DMS153 (cell line): Measurements from ENCODE around the gene SH2D3A.
"Not testable (repeated sequence)": the region's sequence is repeated elsewhere in the genome, so short reads cannot be mapped to it uniquely, and the experiment has no call there.

Source experiments
- DNase-seq: peaks from one replicate; lab custom pipeline; 2025; lab: John Stamatoyannopoulos, UW

Gene SH2D3A

DNA sequence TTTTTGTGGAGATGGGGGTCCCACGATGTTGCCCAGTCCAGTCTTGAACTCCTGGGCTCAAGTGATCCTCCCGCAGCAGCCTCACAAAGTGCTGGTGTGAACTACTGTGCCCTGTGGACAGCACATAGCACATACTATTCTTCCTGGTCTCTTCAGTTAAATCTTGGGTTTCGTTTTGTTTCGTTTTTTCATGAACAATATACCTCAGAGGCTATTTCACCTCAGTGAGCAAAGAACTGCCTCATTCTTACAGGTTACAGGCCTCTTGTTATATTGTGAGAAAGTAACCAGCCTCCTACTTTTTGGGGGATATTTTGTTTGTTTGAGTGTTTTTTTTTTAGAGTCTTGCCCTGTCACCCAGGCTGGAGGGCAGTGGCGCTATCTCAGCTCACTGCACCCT lies 45.5 kb downstream of the SH2D3A start:
- DNase-seq, result no peak

DNA sequence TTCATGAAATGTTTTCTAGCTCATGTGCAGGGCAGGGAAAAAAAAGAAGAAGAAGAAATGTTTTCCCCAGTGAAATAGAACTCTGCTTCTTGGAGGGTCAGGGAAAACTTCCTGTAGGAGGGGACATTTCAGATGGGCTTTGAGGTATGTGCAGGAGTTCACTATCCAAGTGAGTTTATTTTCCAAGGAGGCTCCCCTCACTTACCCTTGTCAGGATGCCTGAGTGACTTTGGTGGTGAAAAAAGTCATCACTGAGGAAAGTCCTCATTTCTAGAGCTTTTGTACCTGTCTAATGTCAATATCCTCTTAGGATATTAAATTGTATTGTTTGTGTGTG lies 46.1 kb downstream of the SH2D3A start:
- DNase-seq, result no peak

DNA sequence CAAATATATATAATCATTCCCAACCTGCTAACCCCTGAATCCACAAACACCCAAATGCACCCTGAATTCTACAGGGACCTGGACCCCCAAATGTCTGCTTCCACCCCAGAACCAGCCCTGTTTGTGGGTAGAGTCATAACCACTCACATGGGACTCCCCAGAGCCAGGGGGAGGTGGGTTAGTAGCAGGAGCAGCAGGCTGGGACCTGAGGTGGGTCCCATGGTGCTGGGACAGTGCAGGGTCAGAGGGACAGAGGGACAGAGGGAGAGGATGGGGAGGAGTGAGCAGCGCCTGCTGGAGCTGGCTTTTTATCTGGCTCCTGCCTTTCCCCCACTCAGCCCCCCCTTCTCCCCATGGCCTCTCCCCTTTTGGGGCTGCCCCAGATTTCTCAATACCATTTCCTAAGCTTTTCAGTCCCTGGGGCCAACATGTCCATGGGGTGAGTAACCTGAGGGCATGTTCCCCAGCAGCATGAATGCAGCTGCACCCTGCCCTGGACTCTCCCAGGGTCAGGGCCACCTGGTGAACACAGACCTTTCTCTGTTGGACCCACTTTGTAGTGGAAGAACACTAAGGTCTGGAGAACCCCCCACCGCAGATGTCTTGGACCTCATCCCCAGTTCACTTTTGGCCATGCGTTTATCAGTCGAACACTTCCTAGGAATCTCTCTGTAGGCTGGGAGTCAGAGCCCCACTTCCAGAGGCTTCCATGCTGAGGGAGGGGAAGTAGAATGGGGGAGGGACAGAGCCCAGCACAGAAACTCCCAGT lies 46.7 kb downstream of the SH2D3A start, which contains the start of gene C3:
Gene C3, minus strand, starts transcription at position 282 of the 769 bp plus-strand sequence. Its CDS starts 61 bp downstream, at position 221.
- DNase-seq, result no peak

DNA sequence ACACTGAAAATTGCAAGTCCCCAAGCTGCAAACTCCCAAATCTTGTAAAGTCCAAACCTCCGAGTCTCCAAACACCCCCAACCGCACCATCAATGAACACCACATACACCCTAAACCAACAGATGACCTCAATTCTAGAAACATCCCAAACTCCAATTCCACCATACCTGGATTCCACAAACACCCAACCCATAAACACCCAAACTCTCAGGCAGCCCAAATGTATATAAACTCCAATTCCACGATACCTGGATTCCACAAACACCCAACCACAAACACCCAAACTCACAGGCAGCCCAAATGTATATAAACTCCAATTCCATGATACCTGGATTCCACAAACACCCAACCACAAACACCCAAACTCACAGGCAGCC lies 47.3 kb downstream of the SH2D3A start:
- DNase-seq, result no peak

DNA sequence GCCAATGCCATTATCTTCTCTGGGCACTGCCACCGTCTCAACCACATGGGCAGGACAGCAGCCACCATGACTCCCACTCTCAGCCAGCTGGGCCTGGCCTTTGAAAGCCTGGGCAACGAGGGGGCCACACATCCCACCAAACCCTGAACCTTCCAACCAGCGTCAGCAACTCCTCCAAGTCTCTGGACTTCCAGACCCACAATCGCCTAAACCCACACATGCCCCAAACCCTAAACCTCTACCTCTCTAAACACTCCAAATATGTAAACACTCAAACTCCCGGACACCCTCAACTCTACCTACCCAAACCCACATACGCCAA lies 47.7 kb downstream of the SH2D3A start:
- DNase-seq, result no peak

DNA sequence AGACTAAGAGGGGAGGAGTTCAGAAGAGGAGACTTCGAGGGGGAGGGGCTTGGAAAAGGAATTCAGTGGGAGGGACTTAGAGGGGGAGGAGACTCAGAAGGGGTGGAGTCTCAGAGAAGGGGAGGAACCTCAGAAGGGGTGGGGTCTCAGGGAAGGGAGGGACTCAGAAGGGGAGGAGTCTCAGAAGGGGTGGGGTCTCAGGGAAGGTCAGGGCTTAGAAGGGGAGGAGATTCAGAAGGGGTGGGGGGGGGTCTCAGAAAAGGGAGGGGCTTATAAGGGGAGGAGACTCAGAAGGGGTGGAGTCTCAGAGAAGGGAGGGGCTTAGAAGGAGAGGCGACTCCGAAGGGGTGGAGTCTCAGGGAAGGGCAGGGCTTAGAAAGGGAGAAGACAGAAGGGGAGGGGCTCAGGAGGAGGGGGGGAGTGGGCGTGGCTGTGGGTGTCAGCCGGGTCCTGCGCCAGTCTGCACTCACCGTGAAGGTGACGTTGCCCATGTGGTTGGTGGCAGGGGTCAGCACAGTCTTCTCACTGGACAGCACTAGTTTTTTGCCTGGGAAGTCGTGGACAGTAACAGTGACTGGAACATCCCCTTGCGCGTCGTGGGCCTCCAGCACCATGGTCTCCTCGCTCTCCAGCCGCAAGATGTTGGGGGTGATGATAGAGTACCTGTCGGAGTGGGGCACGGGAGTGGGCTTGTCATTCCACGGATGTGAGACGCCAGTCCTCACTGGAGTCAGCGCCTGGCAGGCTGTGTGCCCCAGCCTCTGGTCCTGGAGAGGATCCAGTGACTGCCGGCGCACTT lies 48.3 kb downstream of the SH2D3A start:
- no peak for DNase-seq

DNA sequence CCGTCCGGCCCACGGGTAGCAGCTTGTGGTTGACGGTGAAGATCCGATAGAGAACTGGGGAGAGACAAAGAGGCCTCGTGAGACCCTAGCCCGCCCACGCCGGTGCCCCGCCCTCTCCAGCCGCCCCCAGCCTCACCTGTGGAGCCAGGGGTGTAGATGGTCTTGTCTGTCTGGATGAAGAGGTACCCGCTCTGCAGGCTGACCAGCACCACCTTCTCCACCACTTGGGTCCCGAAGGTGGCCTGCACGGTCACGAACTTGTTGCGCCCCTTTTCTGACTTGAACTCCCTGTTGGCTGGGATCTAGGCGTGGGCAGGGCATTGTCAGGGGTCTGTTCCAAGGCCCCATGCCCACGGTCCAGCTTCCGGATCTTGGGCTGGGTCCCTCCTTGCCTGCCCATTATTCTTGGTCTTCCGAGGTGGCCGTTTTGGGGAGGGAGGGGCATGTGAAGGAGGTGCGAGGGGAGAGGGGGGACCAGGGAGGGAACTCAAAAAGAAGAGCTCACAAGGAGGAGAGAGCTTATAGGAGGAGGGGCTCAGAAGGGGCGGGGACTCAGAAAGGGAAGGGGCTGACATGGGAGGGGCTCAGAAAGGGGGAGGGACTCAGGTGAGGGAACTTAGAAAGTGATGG lies 49.0 kb downstream of the SH2D3A start:
- no peak for DNase-seq

DNA sequence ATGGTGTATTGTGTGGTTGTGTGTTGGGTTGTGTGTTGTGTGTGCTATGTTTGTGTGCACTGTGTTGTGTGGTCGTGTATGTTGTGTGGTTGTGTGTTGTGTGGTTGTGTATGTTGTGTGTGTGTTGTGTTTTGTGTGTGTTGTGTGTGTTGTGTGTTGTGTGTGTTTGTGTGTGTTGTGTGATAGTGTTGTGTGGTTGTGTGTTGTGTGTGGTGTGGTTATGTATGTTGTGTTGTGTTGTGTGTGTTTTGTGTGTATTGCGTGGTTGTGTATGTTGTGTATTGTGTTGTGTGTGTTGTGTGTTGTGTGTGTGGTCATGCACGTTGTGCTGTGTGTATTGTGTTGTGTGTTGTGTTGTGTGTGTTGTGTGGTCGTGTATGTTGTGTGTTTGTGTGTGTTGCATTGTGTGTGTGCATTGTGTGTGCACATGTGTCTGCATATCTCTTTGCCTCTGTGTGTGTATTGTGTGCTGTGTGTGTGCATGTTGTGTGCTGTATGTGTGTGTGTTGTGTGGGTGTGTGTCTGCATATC lies 49.7 kb downstream of the SH2D3A start:
- no peak for DNase-seq

DNA sequence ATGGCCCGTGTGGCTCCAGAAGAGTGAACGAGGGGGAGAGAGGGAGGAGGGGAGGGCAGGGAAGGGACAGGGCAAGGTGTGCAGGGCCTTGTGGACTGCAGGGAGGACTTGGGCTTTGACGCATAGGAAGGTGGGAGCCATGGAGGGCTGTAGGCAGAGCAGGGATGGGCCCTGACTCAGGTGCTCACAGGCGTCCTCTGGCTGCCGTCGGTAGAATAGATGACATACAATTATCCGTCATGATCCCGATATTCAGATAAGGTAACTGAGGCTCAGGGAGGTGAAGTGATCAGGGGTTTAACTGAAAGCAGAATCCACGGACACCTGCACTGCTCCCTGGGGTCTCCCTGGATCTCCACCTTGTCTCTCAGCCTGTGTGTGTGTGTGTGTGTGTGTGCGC lies 50.2 kb downstream of the SH2D3A start:
- DNase-seq, result no peak

DNA sequence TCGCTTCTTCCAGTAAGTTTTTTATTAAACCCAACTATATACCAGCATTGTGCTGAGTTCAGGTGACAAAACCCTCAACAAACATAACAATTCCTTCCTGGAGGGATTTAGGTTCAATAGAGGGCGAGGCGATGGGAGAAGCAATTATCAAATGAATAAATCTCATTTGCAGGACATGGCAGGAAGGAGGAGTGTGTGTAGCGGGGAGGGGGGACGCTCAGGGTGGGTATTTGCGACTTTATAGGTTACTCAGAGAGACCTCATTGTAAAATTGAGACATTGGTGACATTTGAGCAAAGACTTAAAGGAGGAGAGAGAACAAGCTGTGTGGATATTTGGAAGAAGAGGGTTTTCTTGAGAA lies 50.6 kb downstream of the SH2D3A start:
- no peak for DNase-seq

DNA sequence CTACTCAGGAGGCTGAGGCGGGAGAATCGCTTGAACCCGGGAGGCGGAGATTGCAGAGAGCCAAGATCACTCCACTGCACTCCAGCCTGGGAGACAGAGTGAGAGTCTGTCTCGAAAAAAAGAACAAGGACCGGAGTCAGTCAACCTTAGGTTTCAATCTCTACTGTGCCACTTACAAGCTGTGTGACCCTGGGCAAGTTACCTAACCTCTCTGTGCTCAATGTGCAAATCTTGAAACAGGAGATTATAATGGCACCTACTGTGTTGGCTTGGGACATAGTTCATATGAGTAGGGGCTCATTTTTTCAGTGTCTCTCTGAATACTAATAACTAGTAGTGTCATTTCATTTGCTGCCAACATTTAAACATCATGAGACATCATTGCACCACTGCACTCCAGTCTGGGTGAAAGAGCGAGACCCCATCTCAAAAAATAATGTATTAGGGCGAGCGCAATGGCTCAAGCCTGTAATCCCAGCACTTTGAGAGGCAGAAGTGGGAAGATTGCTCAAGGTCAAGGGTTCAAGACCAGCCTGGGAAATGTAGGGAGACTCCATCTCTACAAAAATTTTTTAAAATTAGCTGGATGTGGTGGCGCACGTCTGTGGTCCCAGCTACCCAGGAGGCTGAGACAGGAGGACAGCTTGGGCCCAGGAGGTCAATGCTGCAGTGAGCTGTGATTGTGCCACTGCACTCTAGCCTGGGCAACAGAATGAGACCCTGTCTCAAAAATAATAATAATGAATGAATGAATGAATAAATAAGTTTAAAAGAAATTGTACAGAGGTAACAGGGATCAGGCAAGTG lies 52.3 kb downstream of the SH2D3A start:
- DNase-seq, result no peak

DNA sequence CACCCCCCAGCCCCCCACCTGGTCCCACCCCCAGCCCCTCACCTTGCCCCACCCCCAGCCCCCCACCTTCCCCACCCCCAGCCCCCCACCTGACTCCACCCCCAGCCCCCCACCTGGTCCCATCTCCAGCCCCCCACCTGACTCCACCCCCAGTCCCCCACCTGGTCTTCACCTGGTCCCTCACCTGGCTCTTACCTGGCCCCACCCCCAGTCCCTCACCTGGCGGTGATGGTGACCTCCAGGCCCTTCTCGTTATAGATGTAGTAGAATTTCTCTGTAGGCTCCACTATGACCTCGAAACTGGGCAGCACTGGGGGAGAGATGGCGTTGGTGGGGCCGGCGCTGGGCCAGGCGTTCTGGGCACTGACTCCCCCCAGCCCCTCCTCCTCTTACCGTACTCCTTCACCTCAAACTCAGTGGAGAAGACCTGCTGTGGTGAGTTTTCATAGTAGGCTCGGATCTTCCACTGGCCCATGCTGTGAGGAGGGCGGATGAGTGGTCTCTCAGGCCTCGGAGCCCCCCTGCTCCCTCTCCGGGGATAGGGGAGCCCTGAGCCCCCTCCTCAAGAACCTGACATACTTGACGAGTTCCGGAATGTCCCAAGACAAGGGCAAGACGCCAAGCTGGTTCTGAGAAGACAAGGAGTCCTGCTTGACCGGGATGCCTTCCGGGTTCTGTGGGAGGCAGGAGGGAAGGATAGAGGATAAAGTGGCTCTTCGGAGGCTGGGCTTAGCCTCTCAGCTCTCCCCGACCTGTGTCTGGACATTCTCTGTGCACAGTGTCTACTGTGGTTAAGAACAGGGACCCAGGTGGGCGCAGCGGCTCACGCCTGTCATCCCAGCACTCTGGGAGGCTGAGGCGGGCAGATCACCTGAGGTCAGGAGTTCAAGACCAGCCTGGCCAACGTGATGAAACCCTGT lies 53.2 kb downstream of the SH2D3A start:
- no peak for DNase-seq

DNA sequence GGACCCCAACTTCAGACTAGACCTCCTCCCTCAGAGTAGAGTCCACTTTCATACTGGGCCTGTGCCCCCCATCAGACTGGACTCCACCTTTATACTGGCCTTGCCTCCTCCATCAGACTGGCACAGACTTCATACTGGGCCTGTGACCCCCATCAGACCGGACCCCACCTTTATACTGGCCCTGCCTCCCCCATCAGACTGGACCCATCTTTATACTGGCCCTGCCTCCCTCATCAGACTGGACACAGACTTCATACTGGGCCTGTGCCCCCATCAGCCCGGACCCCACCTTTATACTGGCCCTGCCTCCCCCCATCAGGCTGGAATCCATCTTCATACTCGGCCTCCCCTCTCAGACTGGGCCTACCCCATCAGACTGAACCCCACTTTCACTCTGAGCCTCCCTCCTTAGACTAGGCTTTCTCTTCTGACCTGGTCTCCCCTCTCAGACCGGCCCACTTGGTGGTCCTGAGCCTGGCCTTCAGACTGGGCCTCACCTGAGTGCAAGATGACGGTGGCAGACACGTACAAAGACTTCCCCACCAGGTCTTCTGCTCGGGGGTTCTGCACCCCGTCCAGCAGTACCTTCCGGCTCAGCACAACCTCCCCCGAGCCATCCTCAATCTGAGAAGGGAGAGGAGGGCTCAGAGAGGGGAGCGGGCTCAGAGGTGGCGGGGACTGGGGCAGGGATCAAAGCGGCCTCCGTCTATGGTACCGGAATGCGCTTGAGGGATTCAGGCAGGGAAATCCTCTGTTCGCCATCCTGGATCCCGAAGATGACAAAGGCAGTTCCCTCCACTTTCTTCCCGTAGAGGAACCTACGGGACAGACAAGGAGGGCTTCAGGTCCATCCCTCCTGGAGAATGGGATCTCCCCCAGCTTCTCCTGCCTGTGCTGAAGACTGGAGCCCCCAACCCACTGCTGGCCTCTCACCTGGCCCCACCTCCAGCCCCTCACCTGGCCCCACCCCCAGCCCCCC lies 54.3 kb downstream of the SH2D3A start:
- no peak for DNase-seq

DNA sequence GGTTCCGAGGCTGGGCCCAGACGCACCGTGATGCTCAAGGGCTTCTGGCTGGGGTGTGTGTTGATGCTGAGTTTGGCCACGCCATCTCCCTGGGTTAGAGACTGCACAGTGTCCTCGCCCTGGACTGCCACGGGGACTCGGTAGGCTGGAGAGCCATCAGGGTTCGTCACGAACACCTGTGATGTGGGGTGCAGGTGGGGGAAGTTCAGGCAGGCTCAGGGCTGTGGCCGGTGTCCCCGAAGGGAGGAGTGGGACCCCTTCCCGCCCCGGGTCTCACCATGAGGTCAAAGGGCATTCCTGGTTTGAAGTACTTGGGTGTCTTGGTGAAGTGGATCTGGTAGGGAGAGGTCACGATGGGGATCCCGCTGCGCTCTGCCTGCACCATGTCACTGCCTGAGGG lies 55.0 kb downstream of the SH2D3A start:
- no peak for DNase-seq

DNA sequence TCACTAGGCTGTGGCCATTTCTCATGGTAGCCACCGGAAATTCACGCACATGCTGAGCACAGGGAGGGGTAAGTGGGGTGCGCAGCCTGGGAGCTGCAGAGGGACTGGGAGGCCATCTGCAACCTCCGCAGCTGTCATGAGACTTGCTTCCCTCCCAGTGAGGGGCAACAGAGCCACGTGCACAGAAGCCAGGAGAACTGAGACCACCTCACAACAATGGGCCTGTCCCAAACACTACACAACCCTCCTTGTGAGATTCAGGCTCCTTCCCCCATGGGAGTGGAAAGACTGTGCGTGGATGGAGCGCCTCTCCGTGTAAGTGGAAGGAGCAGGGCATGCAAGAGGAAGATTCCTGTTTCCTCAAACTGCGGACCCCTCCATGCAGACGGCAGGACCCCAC lies 55.6 kb downstream of the SH2D3A start:
- DNase-seq, result no peak

DNA sequence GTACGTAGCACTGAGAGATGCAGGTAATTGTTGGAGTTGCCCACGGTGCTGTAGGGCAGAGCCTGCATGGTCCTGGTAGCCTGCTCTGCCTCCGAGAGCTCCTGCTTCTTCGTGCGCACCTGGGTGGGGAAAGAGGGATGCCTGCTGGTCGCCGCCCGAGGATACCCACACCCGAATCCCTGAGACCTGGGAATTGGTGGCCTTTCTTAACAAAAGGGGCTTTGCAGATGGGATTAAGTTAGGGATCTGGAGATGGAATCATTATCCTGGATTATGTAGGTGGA lies 56.2 kb downstream of the SH2D3A start:
- DNase-seq, result no peak

DNA sequence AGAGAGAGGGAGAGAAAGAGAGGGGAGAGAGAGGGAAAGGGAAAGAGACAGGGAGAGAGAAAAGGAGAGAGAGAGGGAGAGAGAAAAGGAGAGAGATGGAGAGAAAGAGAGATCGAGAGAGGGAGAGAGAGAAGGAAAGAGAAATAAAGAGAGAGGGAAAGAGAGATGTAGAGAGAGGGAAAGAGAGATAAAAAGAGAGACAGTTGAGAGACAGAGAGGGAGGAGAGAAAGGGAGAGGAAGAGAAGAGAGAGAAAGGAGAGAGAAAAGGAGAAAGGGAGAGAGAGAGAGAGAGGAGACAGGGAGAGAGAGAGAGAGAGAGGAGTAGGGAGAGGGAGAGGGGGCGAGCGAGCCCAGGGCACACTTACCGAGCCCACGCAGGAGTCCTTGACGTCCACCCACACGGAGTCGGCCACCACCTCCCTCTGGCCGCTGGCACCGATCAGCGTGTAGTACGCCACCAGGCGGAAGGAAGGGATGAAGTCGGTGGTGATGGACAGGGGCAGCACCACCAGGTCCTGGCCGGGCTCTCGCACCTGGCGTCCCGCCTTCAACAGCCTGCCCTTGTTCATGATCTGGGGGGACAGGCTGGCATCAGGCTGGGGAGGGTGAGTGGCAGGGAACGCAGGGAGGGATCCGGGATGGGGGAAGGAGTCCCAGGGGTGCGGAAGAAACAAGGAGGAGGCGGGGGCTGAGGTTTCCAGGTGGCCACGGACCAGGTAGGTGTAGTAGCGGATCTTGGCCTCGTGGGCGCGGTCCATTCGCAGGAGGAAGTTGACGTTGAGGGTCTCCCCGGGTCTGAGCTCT lies 56.8 kb downstream of the SH2D3A start:
- DNase-seq, result no peak

DNA sequence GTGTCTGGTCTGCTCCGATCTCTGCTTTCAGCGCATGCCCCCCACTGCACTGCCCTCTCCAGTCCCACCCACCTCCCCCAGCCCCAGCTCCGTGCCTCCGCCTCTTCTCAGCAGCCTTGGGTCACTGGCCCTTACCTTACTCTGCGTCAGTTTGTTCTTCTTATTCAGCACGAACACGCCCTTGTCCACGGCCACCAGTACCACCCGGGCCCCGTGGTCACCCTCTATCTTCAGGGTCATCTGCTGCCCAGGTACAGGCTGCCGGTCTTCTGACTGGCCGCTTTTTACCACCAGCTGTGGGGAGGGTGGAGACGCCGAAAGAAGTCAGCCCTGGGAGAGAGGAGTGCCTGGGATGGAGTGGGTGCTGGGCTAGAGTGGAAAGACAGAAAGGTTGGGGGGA lies 57.7 kb downstream of the SH2D3A start:
- DNase-seq, result no peak

DNA sequence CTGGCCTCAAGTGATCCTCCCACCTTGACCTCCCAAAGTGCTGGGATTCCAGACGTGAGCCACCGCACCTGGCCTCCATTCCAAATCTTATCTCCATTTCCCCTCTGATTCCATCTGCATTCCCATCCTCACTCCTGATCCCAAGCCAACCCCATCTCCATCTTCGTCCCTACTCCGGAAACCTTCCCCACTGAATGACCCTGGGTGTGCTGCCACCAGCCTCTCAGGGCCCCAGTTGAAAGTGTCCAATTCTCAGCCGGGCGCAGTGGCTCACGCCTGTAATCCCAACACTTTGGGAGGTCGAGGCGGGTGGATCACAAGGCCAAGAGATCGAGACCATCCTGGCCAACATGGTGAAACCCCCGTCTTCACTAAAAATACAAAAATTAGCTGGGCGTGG lies 58.3 kb downstream of the SH2D3A start:
- DNase-seq, result not testable (repeated sequence)
